ENCODE data around the gene FBLN1.

Gene FBLN1

DNA sequence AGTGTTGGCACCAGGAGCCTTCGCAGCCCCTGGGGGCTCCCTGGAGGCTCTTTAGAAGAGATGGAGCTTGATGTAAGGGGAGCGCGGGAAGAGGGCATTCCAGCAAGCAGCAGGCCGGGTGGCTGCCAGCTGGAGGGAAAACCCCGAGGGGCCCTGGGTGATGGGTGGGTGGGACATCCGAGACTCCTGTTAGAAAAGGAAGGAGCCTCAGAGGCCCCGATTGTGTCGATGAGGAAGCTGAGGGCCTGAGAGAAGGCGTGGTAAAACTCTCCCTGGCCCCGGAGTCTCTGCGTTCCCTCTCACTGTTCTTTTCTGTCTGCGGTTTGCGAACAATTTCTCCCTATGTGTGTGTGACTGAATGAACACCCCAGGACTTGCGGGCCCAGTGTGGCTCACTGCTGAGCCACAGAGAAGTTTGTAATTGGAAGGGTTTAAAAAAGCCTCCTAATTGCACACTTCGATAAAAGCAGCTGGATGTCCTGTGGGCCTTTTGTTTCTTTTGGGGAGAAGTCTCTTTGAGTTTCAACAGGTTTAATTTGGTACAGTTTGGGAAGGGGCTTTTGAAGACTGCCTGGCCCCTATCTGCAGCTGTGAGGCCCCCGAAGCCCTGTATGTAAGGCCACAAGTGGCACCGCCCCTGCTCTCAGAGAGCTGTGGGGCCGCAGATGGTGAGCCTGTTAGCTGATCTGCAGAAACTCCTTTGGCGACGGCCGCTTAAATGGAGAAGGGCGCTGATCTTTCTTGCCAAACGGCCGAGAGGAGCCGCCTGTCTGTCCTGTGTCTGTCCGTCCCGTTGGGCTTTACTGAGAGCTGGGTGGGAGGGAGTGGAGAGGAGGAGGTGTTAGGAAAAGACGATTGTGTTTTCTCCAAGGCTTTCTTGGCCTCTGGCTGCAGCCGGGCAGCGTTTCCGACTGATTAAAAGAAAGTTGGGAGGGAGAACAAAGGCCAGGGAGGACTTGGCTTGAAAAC is 2.0 kb downstream of the FBLN1 start:
- no peak for DNase-seq (ENCODE audit: low read depth in 2 of 2)

DNA sequence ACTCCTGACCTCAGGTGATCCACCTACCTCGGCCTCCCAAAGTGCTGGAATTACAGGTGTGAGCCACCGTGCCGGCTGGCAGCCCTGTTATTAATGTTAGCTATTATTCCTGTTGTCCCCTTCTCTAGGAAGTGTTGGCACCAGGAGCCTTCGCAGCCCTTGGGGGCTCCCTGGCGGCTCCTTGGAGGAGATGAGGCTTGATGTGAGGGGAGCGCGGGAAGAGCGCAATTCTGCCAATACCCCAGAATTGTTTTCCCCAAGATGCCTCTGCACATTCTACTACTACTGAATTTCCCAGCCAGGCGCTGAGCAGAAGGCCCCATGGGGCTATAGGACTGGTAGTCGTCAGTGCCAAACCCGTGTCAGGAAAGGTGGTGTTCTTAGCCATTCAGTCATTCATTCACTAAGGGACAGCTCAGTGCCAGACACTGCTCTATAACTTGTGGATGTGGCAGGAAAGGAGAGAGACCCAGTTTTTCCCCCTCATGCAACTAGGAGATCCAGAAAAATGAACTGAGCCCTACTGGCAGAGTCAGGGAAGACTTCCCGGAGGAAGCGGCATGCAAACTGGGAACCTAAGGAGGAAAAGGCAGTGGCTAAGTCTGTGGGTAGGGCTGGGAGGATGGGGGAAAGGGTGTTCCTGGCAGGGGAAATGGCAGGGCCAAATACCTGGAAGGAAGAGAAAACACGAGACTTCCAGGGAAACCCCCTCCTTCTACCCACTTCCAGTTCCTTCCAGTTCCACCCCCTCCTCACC is 3.5 kb downstream of the FBLN1 start:
- no peak for DNase-seq (ENCODE audit: low read depth in 2 of 2)

DNA sequence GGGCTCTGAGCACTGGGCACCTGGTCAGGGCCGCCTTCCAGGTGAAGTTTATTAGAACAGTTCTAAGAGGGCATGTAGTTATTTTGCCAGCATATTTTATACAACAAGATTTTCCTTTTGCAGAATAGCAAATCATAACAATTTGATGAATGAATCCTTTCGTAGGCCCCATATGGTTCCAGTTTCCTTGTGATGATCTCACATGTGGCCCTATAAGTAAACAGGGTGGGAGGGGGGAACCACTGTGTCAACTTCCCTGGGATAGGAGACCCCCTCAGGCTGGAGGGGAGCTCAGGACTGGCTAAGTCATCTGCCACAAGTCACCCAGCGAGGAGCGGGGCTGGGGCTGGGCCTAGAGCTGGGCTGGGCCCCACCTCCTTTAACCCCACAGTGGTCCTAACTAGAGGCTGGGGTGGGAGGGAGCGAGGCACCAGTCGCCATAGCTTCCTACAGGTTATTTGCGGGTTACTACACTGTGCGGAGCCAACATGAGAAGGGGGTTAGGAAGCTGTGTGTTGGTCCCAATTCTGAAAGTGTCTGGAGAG is 4.2 kb downstream of the FBLN1 start:
- DNase-seq (ENCODE audit: low read depth in 2 of 2), result no peak

DNA sequence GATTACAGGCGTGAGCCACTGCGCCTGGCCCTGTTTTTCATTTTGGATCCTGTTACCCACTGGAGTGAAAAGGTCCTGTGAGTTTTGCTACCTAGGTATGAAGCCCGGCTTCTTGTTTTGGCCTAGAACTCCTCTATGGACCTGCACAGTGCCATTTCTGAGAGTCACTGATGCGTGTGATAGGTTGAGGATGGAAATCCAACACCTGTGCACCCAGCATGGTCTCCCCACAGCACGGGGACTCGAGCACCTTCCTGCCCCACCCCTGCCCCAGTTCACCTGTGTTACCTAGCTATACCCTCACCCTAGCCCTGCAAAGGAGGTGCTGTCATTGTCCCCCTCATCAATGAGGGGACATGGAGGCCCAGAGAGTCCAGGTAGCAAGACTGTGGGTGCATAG is 5.1 kb downstream of the FBLN1 start:
- DNase-seq (ENCODE audit: low read depth in 2 of 2), result no peak

DNA sequence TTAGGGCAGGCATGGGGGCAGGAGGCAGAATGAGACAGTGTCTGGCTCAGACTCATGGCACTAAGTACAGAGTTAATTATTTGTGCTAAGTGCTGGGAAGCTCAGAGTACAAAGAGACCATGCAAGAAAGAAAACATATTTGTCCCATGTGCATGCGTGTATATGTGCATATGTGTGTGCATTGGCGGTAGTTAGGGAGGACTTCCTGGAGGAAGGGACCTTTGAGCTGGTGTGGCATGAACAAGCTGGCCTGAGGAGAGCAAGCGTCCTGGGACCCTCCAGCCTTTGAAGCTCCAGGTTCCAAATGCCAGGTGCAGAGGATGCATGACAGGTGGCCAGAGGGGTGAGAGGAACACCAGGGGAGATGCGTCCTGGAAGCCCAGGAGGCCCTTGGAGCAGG is 6.1 kb downstream of the FBLN1 start:
- DNase-seq (ENCODE audit: low read depth in 2 of 2), result no peak

DNA sequence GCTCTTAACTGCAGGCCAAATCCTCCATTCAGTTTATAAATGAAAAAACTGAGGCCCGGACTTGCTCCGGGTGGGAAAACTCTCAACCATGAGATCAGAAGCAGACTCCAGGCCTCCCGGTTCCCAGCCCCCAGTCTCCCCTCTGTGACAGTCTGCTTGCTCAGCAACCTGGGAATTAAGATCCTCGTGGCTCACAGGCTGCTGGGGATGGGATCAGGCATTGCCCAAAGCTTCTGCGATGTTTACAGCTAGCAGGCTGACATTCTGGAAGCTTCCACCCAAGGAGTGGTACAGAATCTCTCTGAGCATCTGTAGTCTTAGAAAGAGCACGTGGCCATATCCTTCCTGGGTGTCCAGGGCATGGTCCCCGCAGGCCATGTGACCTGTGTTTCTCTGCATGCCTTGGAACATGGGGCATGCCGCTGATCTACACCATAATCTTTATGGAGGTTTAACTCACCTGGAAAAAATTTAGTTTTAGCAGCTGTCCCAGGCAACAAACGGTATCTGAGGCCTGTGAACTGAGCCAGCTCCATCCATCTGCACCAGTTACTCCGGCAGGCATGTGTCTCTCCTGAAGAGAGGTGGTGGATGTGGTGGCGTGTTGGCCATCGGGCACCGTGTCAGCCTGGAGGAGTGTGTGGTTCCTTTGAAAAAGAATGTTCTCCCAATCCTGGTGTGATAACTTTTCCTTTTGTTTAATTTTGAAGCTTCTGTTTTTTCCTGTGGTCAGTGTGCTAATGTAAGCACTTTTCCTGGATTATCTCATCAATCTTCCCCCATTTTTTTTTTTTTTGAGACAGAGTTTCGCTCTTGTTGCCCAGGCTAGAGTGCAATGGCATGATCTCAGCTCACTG is 7.9 kb downstream of the FBLN1 start:
- no peak for DNase-seq (ENCODE audit: low read depth in 2 of 2)

DNA sequence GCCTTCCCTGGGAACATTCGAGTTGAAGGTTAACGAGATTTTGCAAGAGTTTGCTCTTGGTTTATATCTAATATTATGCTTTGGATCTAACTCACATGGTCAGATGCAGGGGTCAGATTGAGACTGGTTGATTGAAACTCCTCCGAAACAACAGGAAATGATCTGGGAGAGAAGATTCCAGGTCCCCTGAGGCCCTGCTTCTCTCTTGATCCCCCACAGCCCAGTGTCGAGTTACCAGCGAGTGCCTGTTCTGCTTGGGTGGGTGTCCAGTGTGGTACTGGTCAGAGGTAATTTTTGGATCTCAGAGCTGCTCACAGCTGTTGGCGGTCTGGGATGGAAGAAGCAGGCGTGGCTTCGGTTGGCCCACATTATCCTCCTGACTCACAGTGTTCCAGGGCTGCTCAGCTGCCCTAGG is 9.2 kb downstream of the FBLN1 start:
- no peak for DNase-seq (ENCODE audit: low read depth in 2 of 2)

DNA sequence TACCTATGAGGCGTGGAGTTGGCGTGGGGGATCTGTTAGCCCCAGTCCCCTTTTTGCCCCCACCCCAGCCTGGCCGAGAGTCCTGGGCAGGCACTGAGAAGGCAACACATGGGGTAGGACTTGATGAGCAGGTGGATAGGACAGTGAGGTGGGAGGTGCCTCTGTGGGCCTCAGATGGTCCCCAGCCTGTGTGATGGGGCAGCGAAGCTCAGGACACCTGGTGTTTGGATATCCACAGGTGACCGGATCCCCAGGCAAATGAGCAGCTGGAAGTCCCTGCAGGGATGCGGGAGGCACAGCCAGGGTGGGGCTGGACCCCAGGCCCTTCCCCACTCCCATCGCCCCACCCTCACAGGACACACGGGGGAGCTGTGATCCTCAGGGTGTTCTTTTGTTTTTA is 9.7 kb downstream of the FBLN1 start:
- no peak for DNase-seq (ENCODE audit: low read depth in 2 of 2)

DNA sequence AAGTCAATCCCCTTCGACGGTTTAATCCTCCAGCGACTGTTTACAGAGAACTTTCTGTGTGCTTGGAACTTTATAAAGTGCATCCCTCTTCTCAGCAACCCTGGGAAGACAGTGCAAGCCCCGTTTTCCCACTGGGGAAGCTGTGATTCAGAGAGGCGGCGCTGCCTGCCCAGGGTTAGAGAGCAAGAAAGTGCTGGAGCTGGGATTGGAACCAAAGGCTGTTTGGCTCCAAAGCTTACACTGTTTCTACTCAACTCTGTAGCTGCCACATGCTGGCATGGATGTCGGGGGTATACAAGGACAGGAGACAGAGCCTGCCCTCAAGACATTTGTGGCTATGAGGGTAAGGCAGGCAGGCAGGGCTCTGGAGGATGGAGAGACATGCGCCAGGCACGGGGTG is 13.0 kb downstream of the FBLN1 start:
- DNase-seq (ENCODE audit: low read depth in 2 of 2), result no peak

DNA sequence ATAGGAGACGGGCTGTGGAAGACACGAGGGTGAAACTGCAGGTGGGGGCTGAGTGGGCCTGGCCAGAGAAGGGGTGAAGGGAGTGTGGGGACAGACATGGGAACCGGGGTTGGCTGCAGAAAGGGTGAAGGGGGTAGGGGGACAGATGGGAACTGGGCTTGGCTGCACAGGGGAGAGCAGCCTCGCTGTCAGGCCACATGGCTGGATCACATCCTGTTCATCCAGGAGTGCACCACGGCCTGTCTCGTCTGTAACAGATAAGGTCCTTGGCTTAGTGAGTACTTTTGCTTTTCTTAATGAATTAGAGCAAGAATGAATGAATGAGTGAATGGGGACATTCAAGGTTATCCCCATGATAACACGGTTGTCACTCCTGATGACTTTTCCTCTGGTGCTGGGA is 13.5 kb downstream of the FBLN1 start:
- DNase-seq (ENCODE audit: low read depth in 2 of 2), result no peak

DNA sequence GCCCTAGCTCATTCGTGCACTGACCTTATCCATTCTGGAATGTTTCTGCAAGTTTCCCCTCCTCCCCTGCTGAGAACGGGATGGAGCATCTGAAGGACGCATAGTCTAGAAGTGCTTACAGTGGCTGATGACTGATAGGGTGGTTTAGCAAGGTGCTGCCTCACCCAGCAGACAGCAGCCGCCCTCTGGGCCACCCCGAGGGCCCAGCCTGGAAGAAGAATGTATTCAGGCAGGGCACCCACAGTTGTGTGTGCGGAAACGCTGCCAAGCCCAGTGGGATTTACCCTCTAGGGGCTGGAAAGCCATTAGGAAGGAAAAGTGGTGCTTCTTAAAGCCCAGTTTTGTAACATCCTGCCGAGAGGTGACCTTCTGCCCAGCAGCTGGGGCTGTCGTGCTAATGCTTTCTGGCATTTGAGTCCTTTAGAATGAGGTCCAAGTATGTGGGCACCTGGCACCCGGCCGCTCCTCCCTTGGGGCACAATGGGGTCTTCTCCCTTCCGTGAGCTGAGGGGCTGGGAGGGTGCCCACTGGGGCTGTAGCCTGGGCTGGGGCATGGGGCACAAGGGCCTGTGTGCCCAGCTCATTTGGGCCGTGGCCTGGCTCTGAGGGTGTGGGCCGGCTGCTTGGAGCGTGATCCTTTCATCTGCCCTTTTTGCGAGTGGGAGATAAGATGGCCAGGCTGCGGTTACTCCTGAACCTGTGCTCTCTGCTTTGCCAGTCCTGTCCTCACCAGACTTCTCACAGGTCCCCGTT is 14.4 kb downstream of the FBLN1 start:
- no peak for DNase-seq (ENCODE audit: low read depth in 2 of 2)

DNA sequence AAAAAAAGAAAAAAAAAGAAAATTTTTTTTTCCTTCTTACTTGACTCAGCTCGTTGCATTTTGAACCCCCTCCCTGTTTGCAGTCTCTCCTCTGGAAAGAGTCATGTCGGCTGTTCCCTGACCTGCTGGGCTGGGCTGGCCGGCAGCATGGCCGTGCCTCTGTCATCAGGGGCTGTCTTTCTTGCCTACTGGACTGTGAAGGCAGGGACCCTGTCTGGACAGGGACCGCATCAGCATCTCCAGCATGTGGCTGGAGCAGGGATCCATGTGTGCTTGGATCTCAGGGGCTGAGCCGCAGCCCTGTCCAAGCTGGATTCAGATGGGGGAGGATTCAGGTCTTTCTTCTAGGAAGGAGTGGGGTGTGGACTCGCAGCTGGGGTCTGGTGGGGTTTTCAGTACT is 15.5 kb downstream of the FBLN1 start:
- no peak for DNase-seq (ENCODE audit: low read depth in 2 of 2)

DNA sequence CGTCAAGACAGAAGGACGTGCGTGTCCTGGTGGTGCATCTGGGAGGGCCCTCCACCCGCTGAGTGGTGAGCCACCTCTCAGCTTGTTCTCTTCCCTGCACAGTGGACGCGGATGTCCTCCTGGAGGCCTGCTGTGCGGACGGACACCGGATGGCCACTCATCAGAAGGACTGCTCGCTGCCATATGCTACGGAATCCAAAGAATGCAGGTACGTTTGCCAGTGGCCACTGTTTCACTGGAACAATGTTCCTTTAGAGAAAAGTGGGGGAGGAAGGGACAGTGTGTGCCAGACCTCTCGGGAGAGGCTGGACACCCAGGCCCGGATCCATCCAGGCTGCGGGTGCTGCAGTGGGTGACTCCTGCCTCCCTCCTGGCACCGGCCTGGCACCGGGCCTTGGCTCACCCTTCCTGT is 15.9 kb downstream of the FBLN1 start:
- DNase-seq (ENCODE audit: low read depth in 2 of 2), result no peak

DNA sequence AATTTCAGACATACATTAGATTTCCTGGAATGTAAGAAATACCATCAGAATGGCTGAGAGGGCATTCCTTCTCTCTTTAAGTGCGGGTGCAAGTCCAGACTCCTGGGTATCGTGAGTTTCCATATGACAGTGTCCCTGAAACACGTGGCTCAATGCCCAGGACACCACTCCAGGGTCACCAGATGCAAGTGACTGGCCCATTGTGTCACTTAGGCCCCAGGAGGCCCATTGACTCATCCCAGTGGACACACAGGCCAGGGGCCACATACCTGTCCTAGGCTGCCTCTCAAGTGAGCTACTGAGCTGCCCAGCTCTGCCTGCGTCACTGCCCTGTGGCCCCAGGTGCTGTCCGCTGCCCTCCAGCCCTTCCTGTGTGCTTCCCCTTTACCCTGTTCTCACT is 18.5 kb downstream of the FBLN1 start:
- no peak for DNase-seq (ENCODE audit: low read depth in 2 of 2)

DNA sequence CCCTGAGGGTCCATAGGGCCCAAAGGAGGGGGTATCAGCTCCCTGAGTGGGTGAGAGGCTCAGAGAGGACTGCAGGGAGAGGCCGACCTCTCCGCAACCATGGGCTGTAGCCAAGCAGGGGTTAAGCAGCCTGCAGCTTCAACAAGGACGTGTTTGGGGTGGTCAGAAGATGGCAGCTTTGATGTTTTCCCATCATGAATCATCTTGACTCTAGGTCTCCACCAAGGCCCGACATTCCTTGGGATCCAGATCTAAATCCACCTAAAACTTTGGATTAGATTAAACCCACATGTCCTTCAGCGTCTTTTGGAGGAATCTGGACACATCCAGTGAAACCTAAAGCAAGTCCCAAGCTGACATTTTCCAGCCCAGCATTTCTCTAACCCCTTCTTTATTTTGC is 19.8 kb downstream of the FBLN1 start:
- DNase-seq (ENCODE audit: low read depth in 2 of 2), result no peak

DNA sequence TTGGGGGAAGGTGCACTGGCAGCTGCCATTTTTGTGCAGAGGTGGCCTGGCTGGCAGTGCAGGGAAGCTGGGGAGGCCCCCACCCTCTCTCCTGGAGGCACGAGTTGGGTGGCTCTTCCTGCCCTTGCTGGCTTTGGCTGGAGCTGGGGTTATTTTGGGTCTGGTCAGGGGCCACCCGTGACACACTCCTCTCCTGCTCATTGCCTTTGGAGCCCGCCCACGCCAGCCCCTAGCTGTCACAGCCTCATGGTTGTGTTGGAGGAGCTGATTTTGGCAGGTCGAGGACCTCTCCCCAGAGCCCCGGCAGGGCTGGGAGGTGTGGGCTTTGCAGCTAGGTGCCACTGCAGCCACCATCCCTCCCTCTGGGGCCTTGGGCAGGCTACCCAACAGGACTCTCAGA is 21.5 kb downstream of the FBLN1 start:
- no peak for DNase-seq (ENCODE audit: low read depth in 2 of 2)

DNA sequence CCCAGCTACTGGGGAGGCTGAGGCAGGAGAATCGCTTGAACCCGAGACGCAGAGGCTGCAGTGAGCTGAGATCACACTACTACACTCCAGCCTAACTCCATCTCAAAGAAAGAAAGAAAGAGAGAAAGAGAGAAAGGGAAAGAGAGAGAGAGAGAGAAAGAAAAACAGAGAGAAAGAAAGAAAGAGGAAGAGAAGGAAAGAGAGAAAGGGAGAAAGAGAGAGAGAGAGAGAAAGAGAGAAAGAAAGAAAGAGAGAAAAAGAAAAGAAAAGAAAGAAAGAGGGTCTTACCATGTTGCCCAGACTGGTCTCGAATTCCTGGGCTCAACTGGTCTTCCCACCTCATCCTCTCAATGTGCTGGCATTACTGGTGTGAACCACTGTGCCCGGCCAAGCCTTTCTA is 22.3 kb downstream of the FBLN1 start:
- DNase-seq (ENCODE audit: low read depth in 2 of 2), result no peak

DNA sequence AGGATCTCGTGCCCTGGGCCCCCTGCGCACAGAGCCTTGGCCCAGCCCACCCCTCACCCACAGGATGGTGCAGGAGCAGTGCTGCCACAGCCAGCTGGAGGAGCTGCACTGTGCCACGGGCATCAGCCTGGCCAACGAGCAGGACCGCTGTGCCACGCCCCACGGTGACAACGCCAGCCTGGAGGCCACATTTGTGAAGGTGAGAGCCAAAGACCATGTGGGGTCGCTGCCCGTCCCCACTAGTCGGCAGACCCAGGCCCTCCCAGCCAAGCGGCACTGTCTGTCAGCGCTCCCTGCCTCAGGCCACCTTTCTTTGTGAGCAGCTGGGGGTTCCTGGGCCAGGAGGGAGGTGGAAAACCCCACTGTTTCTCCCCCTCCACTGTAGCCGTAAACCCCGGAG is 22.8 kb downstream of the FBLN1 start:
- no peak for DNase-seq (ENCODE audit: low read depth in 2 of 2)

DNA sequence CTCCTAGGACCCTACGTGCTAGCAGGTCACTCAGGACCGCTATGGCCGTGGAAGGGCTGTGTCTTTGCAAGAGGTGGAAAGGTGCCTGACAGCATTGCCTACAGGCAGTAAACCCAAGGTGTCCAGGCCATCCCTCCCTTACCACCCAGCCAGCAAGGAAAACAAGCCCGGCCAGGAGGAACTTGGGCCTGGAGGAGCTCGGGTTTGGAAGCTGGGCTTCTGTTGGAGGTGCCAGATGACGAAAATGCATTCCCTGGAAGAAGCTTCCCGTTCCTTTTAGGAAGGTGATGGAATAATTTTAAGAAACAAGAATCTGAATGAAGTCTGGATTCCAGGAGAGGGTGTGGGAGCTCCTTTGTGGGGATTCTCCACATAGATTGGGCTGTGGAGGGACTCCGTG is 23.6 kb downstream of the FBLN1 start:
- no peak for DNase-seq (ENCODE audit: low read depth in 2 of 2)

DNA sequence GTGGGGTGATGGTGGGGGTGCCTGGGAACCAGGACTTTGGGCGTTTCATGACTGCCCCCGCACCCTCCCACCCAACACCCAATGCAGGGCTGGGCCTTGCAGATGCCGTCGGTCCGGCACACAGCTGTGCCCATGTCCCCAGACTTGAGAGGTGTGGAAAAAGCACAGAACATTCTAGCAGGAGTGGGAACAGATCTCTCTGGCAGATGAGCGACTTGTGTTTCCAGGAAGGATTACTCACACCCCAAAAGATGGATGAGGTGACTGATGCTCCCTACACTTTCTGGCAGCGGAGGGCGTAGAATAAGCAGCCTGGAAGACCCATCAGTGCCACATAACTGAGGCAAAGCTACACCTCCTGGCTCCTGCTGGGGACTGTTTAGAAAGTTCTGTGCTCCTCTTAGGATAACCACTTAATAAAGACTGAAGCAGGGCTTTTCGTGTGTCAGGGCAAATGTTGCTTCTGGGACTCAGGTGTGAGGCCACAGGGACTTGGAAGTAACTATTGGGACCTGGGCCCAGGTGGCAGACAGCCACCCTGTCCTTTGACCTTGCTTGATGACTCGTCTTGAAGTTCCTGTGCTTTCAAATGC is 24.2 kb downstream of the FBLN1 start:
- no peak for DNase-seq (ENCODE audit: low read depth in 2 of 2)

DNA sequence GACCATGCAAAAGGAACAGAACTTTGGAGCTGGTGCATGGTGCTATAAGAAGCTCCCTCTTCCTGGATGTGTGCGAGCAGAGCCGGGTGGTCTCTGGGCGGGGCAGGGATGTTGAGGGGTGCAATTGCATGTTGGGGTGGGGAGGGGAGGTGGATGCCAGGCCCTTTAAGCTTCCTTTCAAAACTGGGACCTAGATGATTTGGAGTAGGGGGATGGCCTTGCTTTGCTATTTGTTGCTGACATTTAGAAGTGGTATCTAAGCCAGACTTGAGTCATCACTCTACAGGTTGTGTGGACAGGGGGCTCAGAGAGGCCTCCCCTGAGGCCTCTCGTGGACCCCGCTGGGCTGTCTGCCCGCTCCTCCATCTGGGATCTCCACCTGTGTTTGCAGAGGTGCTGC is 24.8 kb downstream of the FBLN1 start:
- no peak for DNase-seq (ENCODE audit: low read depth in 2 of 2)
